ENCODE results near the gene ITGAL. TPM values are rescaled to one million over a fixed set of nuclear protein-coding genes. Genes with fewer than 3 reads are reported as not detected.

The ITGAL gene
- total and polyA plus RNA-seq, 2 of the 13 experiments (the other 11 are each of a cell fraction or from before 2014, with no cell fraction given), result 0.86 to 1.2 TPM

DNA sequence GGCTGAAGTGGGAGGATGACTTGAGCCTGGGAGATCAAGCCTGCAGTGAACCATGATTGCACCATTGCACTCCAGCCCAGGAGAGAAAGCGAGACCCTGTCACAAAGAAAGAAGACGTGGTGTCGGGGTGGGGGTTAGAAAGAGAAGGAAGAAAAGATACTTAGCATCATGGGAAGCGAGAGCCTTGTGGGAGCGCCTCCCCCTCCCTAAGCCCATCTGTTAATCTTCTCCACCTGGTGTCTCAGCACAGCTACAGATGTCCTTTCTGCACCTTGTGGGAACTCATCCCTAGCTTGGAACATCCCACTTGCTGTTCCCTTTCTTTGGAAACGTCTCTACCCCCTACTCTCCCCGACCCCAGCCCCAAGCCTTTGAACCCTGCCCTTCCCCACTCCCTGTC lies 93.0 kb downstream of the ITGAL start:
- intact Hi-C loops (cut with micrococcal nuclease; ENCODE audit: unreplicated experiment), result no loop called here
- H3K4me1 ChIP-seq (ENCODE audit: insufficient read depth, low read length), result peaks cover 45% of the 10 kb centered on the region
- in situ Hi-C loops (cut with HindIII; ENCODE audit: extremely low pct_ligation_motif_present, low pct_unique_long_range_greater_than_20kb), result no loop called here
- no peaks in the 10 kb centered on the region for H3K36me3 ChIP-seq (replicated peaks in 1 of 2; ENCODE audit: control insufficient read depth in 1 of 2, insufficient read depth in 2 of 2, low read length in 2 of 2)
- FAIRE-seq (no peak), DNase-seq (ENCODE audit: low spot score) (no peak), ATAC-seq (no peak)
- POLR2A ChIA-PET, result interaction anchor here (0.9 to 3.9 kb wide), 3 partner anchors 8 to 45 kb away, joined by 5 to 36 read pairs (median 12); partner anchors contain the start of genes ZNF689, ZNF747 and ZNF764
- CTCF ChIA-PET (ENCODE audit: low intra/inter-chr PET ratio, low total read pairs), result no interaction called here
- TF ChIP-seq ZNF563 (CRISPR knock-in tag; IDR thresholded peaks at IDR 0.05), result no peak
- TF ChIP-seq GTF2F1 (IDR thresholded peaks at IDR 0.05; ENCODE audit: low read length), result no peak
- no peak for TF ChIP-seq NFE2 (CRISPR knock-in tag; IDR thresholded peaks at IDR 0.05)
- peak; percentile 44; the same call in 1 of the 2 replicates for TF ChIP-seq ZNF460 (CRISPR knock-in tag; IDR thresholded peaks at IDR 0.05; ENCODE audit: borderline replicate concordance)
- no TSS peak for BruUV-seq (replicated peaks)
- no peaks in the 10 kb centered on the region for H4K20me1 ChIP-seq (ENCODE audit: insufficient read depth, low read length)
- 51% methylated on average over 7 of the region's 7 CpGs for WGBS (ENCODE audit: low lambda C conversion rate)
- no peaks in the 10 kb centered on the region for H3K27me3 ChIP-seq (ENCODE audit: control insufficient read depth in 1 of 2, insufficient read depth in 2 of 2, low read length in 2 of 2)
- H3K27ac ChIP-seq (ENCODE audit: extremely low read length, insufficient read depth, low read length), result no peak overlapping the region
- no peaks in the 10 kb centered on the region for H3K9me3 ChIP-seq (ENCODE audit: low read length)
- H3K9ac ChIP-seq (ENCODE audit: insufficient read depth, low read depth, low read length), result no peak overlapping the region
- H3K79me2 ChIP-seq (ENCODE audit: insufficient read depth, low read length), result no peaks in the 10 kb centered on the region
- H3K4me2 ChIP-seq (ENCODE audit: low read depth, low read length), result no peak overlapping the region
- H3K4me3 ChIP-seq (replicated peaks in 1 of 3; ENCODE audit: insufficient read depth in 1 of 3, low read depth in 2 of 3, low read length in 3 of 3), result no peak overlapping the region; a peak in 1 of 6 replicates
- no peak overlapping the region for H2AFZ ChIP-seq (ENCODE audit: low read length)

GRCh38 chr16:30565984-30566383 lies 93.4 kb downstream of the ITGAL start:
- no peak overlapping the region for H2AFZ ChIP-seq (ENCODE audit: low read length)
- no peaks in the 10 kb centered on the region for H3K27me3 ChIP-seq (ENCODE audit: control insufficient read depth in 1 of 2, insufficient read depth in 2 of 2, low read length in 2 of 2)
- H3K4me2 ChIP-seq (ENCODE audit: low read depth, low read length), result peak overlapping the region; percentile 13; the same call in 1 of the 2 replicates
- ChIA-PET CTCF (ENCODE audit: low intra/inter-chr PET ratio, low total read pairs) (no interaction called here), POLR2A (interaction anchor here (0.9 to 3.9 kb wide), 3 partner anchors 8 to 44 kb away, joined by 5 to 36 read pairs (median 12); partner anchors contain the start of genes ZNF689, ZNF747 and ZNF764)
- no peak overlapping the region for H3K27ac ChIP-seq (ENCODE audit: extremely low read length, insufficient read depth, low read length)
- intact Hi-C loops (cut with micrococcal nuclease; ENCODE audit: unreplicated experiment), result no loop called here
- WGBS (ENCODE audit: low lambda C conversion rate), result 57% methylated on average over 8 of the region's 8 CpGs
- H3K9me3 ChIP-seq (ENCODE audit: low read length), result no peaks in the 10 kb centered on the region
- H4K20me1 ChIP-seq (ENCODE audit: insufficient read depth, low read length), result no peaks in the 10 kb centered on the region
- in situ Hi-C loops (cut with HindIII; ENCODE audit: extremely low pct_ligation_motif_present, low pct_unique_long_range_greater_than_20kb), result no loop called here
- 0 out of 6 replicates have a peak overlapping the region, but pooled peaks of 1 of the 3 experiments have one; percentile 0 for H3K4me3 ChIP-seq (replicated peaks in 1 of 3; ENCODE audit: insufficient read depth in 1 of 3, low read depth in 2 of 3, low read length in 3 of 3)
- peaks cover 49% of the 10 kb centered on the region for H3K4me1 ChIP-seq (ENCODE audit: insufficient read depth, low read length)
- peak; percentile 19; the same call in 2 of the 3 replicates for ATAC-seq
- no TSS peak for BruUV-seq (replicated peaks)
- no peaks in the 10 kb centered on the region for H3K36me3 ChIP-seq (replicated peaks in 1 of 2; ENCODE audit: control insufficient read depth in 1 of 2, insufficient read depth in 2 of 2, low read length in 2 of 2)
- no peak overlapping the region for H3K9ac ChIP-seq (ENCODE audit: insufficient read depth, low read depth, low read length)
- FAIRE-seq, result no peak
- no peak for DNase-seq (ENCODE audit: low spot score)
- peaks cover under 1% of the 10 kb centered on the region for H3K79me2 ChIP-seq (ENCODE audit: insufficient read depth, low read length)
- TF ChIP-seq TCF7L2 (IDR thresholded peaks at IDR 0.05; ENCODE audit: low read depth, low read length) (no peak), CC2D1A (CRISPR knock-in tag; IDR thresholded peaks at IDR 0.05) (no peak), MXI1 (IDR thresholded peaks at IDR 0.05; ENCODE audit: borderline replicate concordance, low read depth, low read length) (no peak), SALL1 (CRISPR knock-in tag; IDR thresholded peaks at IDR 0.05) (no peak), MIER2 (CRISPR knock-in tag; IDR thresholded peaks at IDR 0.05) (no peak), JUN (CRISPR knock-in tag; IDR thresholded peaks at IDR 0.05) (no peak), RXRA (CRISPR knock-in tag; IDR thresholded peaks at IDR 0.05) (no peak), SAFB2 (CRISPR knock-in tag; IDR thresholded peaks at IDR 0.05; ENCODE audit: borderline replicate concordance, low read depth) (no peak), MLLT10 (CRISPR knock-in tag; IDR thresholded peaks at IDR 0.05) (no peak), ZNF567 (CRISPR knock-in tag; IDR thresholded peaks at IDR 0.05; ENCODE audit: borderline replicate concordance) (no peak), HDAC2 (CRISPR knock-in tag; IDR thresholded peaks at IDR 0.05) (no peak), ZNF367 (CRISPR knock-in tag; IDR thresholded peaks at IDR 0.05; ENCODE audit: borderline replicate concordance) (no peak), ZNF430 (CRISPR knock-in tag; IDR thresholded peaks at IDR 0.05) (no peak), POLR2AphosphoS5 (IDR thresholded peaks at IDR 0.05; ENCODE audit: low read depth, low read length) (no peak), SMYD3 (CRISPR knock-in tag; IDR thresholded peaks at IDR 0.05) (no peak)
- TF ChIP-seq, protein P1, sequence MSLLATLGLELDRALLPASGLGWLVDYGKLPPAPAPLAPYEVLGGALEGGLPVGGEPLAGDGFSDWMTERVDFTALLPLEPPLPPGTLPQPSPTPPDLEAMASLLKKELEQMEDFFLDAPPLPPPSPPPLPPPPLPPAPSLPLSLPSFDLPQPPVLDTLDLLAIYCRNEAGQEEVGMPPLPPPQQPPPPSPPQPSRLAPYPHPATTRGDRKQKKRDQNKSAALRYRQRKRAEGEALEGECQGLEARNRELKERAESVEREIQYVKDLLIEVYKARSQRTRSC (CRISPR knock-in tag; IDR thresholded peaks at IDR 0.05; ENCODE audit: low read depth), result no peak
